ENCODE data around the gene MED12L. TPM values are rescaled to one million over a fixed set of nuclear protein-coding genes. Genes with fewer than 3 reads are reported as not detected.

MED12L gene
- total and polyA plus RNA-seq, 10 of the 15 experiments (the other 5 are each of a cell fraction or from before 2014, with no cell fraction given) = 0.01 to 0.06 (median 0.03) TPM; not detected in 2

DNA sequence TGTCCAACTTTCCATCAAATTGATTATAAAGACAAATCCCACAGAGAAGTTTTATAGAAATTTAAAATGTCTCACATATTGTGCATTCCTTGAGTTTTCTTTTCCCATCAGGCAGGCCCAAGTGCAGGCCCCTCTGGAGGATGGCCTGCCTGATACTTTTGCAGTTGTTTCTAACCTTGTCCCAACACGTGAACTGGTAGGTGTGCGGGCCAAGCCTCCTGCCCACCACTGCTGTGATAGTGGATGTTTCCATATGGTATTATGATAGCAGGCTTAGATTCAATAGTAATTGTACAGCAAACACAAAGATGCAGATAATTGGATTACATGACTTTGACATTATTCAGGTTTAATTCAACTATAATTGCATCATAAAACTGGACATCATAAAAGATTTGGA, 297.6 kb downstream of the MED12L start:
- FAIRE-seq (no peak), ATAC-seq (no peak), DNase-seq (ENCODE audit: low read depth, low spot score) (no peak)
- ChIA-PET POLR2A (interaction anchor here (0.5 kb wide), 1 partner anchor 15 kb away, joined by 3 read pairs; no protein-coding TSS in a partner anchor), CTCF (interaction anchor here (1.5 to 2.3 kb wide), 2 partner anchors 27 to 56 kb away, joined by 3 to 8 read pairs; no protein-coding TSS in a partner anchor), SMC1A (ENCODE audit: uncharacterized antibody, unreplicated experiment) (interaction anchor here (1.2 to 4.3 kb wide), 4 partner anchors 16 to 52 kb away, joined by 3 to 39 read pairs (median 11); no protein-coding TSS in a partner anchor), RAD21 (ENCODE audit: unreplicated experiment) (interaction anchor here (1.5 to 1.8 kb wide), 3 partner anchors 25 to 85 kb away, joined by 3 to 6 read pairs (median 5); no protein-coding TSS in a partner anchor)
- H3K79me2 ChIP-seq (ENCODE audit: control insufficient read depth, insufficient read depth, low read length) = no peaks in the 10 kb centered on the region
- WGBS (ENCODE audit: insufficient coverage, insufficient replicate concordance, low lambda C conversion rate, missing lambda C conversion rate) = 22% methylated on average over 2 of the region's 2 CpGs
- no peak overlapping the region for H3K27ac ChIP-seq (ENCODE audit: control insufficient read depth, insufficient read depth)
- intact Hi-C loops (cut with micrococcal nuclease; ENCODE audit: unreplicated experiment) = no loop called here
- H4K20me1 ChIP-seq (ENCODE audit: control insufficient read depth, insufficient read depth) = no peaks in the 10 kb centered on the region
- H3K4me2 ChIP-seq (ENCODE audit: control insufficient read depth, insufficient read depth) = no peak overlapping the region
- in situ Hi-C loops (cut with MboI) = no loop called here
- BruUV-seq (replicated peaks) = no TSS peak
- no peaks in the 10 kb centered on the region for H3K36me3 ChIP-seq (ENCODE audit: control insufficient read depth in 2 of 2, insufficient read depth in 2 of 2, low read length in 1 of 2)
- H3K27me3 ChIP-seq (replicated peaks in 1 of 2; ENCODE audit: control insufficient read depth in 2 of 2, insufficient read depth in 2 of 2, low read length in 1 of 2) = no peaks in the 10 kb centered on the region
- no peaks in the 10 kb centered on the region for H3K9me3 ChIP-seq (replicated peaks; ENCODE audit: control insufficient read depth, insufficient read depth, low read length)
- H3K4me1 ChIP-seq (ENCODE audit: control insufficient read depth, insufficient read depth, low read length) = peaks cover 17% of the 10 kb centered on the region; the same call in 1 of the 2 replicates
- H3K4me3 ChIP-seq = peak overlapping the region; percentile 25; the same call in 1 of the 2 replicates
- H2AFZ ChIP-seq (ENCODE audit: control insufficient read depth, low read depth, low read length) = peak overlapping the region; percentile 25
- no peak overlapping the region for H3K9ac ChIP-seq (ENCODE audit: control insufficient read depth, insufficient read depth, low read length)
- TF ChIP-seq, protein P1, sequence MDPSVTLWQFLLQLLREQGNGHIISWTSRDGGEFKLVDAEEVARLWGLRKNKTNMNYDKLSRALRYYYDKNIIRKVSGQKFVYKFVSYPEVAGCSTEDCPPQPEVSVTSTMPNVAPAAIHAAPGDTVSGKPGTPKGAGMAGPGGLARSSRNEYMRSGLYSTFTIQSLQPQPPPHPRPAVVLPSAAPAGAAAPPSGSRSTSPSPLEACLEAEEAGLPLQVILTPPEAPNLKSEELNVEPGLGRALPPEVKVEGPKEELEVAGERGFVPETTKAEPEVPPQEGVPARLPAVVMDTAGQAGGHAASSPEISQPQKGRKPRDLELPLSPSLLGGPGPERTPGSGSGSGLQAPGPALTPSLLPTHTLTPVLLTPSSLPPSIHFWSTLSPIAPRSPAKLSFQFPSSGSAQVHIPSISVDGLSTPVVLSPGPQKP (IDR thresholded peaks at IDR 0.05; ENCODE audit: low read depth, low read length) = no peak
- TF ChIP-seq, protein P2, sequence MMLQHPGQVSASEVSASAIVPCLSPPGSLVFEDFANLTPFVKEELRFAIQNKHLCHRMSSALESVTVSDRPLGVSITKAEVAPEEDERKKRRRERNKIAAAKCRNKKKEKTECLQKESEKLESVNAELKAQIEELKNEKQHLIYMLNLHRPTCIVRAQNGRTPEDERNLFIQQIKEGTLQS (IDR thresholded peaks at IDR 0.05; ENCODE audit: borderline replicate concordance, extremely low read depth, low read depth, low read length) = no peak
- TF ChIP-seq SREBF1 (IDR thresholded peaks at IDR 0.05; ENCODE audit: low read length) (no peak), TCF12 (IDR thresholded peaks at IDR 0.05; ENCODE audit: low read depth, low read length) (no peak), RCOR1 (conservative IDR thresholded peaks at IDR 0.05; ENCODE audit: low read depth, low read length) (no peak), MEF2A (IDR thresholded peaks at IDR 0.05; ENCODE audit: insufficient read depth, low read depth, low read length) (no peak), ZZZ3 (IDR thresholded peaks at IDR 0.05; ENCODE audit: control insufficient read depth, insufficient read length, low read depth) (no peak), PML (IDR thresholded peaks at IDR 0.05; ENCODE audit: low read length) (no peak), ZNF24 (IDR thresholded peaks at IDR 0.05) (no peak), BCL11A (IDR thresholded peaks at IDR 0.05; ENCODE audit: low read depth, low read length) (no peak)
- TF ChIP-seq, protein P3, sequence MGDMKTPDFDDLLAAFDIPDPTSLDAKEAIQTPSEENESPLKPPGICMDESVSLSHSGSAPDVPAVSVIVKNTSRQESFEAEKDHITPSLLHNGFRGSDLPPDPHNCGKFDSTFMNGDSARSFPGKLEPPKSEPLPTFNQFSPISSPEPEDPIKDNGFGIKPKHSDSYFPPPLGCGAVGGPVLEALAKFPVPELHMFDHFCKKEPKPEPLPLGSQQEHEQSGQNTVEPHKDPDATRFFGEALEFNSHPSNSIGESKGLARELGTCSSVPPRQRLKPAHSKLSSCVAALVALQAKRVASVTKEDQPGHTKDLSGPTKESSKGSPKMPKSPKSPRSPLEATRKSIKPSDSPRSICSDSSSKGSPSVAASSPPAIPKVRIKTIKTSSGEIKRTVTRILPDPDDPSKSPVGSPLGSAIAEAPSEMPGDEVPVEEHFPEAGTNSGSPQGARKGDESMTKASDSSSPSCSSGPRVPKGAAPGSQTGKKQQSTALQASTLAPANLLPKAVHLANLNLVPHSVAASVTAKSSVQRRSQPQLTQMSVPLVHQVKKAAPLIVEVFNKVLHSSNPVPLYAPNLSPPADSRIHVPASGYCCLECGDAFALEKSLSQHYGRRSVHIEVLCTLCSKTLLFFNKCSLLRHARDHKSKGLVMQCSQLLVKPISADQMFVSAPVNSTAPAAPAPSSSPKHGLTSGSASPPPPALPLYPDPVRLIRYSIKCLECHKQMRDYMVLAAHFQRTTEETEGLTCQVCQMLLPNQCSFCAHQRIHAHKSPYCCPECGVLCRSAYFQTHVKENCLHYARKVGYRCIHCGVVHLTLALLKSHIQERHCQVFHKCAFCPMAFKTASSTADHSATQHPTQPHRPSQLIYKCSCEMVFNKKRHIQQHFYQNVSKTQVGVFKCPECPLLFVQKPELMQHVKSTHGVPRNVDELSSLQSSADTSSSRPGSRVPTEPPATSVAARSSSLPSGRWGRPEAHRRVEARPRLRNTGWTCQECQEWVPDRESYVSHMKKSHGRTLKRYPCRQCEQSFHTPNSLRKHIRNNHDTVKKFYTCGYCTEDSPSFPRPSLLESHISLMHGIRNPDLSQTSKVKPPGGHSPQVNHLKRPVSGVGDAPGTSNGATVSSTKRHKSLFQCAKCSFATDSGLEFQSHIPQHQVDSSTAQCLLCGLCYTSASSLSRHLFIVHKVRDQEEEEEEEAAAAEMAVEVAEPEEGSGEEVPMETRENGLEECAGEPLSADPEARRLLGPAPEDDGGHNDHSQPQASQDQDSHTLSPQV (IDR thresholded peaks at IDR 0.05) = no peak
- TF ChIP-seq, protein P4, sequence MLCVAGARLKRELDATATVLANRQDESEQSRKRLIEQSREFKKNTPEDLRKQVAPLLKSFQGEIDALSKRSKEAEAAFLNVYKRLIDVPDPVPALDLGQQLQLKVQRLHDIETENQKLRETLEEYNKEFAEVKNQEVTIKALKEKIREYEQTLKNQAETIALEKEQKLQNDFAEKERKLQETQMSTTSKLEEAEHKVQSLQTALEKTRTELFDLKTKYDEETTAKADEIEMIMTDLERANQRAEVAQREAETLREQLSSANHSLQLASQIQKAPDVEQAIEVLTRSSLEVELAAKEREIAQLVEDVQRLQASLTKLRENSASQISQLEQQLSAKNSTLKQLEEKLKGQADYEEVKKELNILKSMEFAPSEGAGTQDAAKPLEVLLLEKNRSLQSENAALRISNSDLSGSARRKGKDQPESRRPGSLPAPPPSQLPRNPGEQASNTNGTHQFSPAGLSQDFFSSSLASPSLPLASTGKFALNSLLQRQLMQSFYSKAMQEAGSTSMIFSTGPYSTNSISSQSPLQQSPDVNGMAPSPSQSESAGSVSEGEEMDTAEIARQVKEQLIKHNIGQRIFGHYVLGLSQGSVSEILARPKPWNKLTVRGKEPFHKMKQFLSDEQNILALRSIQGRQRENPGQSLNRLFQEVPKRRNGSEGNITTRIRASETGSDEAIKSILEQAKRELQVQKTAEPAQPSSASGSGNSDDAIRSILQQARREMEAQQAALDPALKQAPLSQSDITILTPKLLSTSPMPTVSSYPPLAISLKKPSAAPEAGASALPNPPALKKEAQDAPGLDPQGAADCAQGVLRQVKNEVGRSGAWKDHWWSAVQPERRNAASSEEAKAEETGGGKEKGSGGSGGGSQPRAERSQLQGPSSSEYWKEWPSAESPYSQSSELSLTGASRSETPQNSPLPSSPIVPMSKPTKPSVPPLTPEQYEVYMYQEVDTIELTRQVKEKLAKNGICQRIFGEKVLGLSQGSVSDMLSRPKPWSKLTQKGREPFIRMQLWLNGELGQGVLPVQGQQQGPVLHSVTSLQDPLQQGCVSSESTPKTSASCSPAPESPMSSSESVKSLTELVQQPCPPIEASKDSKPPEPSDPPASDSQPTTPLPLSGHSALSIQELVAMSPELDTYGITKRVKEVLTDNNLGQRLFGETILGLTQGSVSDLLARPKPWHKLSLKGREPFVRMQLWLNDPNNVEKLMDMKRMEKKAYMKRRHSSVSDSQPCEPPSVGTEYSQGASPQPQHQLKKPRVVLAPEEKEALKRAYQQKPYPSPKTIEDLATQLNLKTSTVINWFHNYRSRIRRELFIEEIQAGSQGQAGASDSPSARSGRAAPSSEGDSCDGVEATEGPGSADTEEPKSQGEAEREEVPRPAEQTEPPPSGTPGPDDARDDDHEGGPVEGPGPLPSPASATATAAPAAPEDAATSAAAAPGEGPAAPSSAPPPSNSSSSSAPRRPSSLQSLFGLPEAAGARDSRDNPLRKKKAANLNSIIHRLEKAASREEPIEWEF (IDR thresholded peaks at IDR 0.05; ENCODE audit: insufficient replicate concordance, low read depth, low read length) = no peak

Data from GM12878 (cell line).